ENCODE results near the gene C2CD2L.
"Not testable (repeated sequence)": the region's sequence is repeated elsewhere in the genome, so short reads cannot be mapped to it uniquely, and the experiment has no call there.

C2CD2L gene

DNA sequence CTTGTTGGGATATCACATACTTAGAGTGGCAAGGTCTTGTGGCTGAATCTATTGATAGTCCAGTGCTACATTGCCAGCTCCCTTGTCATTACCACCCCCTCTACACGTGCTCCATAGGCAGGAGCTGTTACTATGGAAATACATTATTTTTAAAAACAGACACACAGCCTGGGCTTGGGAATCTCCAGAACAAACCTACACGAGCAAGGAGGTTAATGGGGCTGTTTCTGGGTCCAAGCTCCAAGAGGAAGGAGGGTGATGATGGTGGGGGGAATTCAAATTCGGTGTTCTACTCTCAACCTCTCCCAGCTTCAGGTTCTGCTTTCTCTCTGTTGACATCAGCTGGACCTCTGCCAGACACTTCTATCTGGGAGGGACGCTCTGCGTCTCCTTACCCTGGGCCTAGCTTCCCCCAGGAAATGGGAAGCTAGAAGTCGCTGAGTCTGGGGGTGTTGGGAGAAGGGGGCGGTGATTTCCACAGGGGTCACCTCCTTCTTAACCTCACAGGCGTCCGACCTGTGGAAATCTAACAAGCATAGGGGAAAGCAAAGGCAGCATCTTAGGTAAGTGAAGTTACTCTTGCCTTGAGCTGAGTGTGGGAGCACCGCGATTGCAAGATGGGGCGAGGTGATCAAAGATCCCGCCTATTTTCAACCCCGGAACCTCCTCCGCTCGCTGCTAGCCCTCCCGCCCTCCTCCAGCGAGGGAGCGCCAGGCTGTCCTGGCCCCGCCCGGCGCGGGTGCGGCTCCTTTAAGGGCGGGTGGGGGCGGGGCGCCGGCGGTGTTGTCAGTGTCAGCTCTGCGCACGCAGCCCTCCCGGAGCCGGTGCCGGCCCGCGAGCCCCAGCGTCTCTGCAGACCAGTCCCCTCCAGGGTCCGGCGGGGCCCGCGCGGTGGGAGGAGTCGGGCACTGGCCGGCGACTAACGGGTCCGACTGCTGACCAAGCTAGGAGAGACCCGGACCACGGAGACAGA, at the start of gene C2CD2L:
C2CD2L (plus strand) TSS at position 781 of the 974 bp plus-strand sequence. CDS start 398 bp downstream, outside the sequence.
- ATAC-seq = peak; percentile 87
- no peak for TF ChIP-seq GLIS3 (CRISPR knock-in tag; IDR thresholded peaks at IDR 0.05)
- TF ChIP-seq TOX (CRISPR knock-in tag; IDR thresholded peaks at IDR 0.05; ENCODE audit: borderline replicate concordance) = no peak
- no peak for TF ChIP-seq RARB (CRISPR knock-in tag; IDR thresholded peaks at IDR 0.05)
- no peak for TF ChIP-seq ARNTL (CRISPR knock-in tag; IDR thresholded peaks at IDR 0.05; ENCODE audit: borderline replicate concordance, low read depth)

DNA sequence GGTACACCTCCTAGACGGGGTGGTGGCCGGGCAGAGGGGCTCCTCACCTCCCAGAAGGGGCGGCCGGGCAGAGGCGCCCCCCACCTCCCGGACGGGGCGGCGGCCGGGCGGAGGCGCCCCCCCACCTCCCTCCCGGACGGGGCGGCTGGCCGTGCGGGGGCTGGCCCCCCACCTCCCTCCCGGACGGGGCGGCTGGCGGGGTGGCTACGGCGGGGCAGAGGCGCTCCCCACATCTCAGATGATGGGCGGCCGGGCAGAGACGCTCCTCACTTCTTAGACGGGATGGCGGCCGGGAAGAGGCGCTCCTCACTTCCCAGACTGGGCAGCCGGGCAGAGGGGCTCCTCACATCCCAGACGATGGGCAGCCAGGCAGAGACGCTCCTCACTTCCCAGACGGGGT, 48.0 kb upstream of the C2CD2L start:
- ATAC-seq = not testable (repeated sequence)

DNA sequence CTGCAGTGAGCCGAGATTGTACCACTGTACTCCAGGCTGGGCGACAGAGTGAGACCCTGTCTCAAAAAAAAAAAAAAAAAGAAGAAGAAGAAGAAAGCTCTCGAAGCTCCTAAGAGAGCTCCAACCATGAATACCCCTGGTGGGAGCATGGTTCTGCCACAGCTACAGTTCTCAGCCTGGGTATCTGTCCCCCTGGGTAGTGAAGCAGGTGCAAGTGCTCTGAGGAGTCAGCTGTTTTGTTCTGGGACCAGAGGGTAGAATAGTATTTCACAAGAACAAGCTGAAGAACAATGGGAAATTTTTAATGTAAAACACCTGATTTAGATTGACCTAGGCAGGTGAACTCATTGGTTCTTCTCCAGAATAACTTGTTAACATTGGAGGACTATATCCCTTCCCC, 45.9 kb upstream of the C2CD2L start:
- ATAC-seq = no peak
- TF ChIP-seq RARB (CRISPR knock-in tag; IDR thresholded peaks at IDR 0.05) (no peak), SNAI2 (CRISPR knock-in tag; IDR thresholded peaks at IDR 0.05) (no peak), ARNTL (CRISPR knock-in tag; IDR thresholded peaks at IDR 0.05; ENCODE audit: borderline replicate concordance, low read depth) (no peak), ISL1 (CRISPR knock-in tag; IDR thresholded peaks at IDR 0.05) (no peak), ZC3H10 (CRISPR knock-in tag; IDR thresholded peaks at IDR 0.05) (no peak), ESRRG (CRISPR knock-in tag; IDR thresholded peaks at IDR 0.05) (no peak), OSR1 (CRISPR knock-in tag; IDR thresholded peaks at IDR 0.05) (no peak), ZFP3 (CRISPR knock-in tag; IDR thresholded peaks at IDR 0.05) (no peak)
- TF ChIP-seq, protein P1, sequence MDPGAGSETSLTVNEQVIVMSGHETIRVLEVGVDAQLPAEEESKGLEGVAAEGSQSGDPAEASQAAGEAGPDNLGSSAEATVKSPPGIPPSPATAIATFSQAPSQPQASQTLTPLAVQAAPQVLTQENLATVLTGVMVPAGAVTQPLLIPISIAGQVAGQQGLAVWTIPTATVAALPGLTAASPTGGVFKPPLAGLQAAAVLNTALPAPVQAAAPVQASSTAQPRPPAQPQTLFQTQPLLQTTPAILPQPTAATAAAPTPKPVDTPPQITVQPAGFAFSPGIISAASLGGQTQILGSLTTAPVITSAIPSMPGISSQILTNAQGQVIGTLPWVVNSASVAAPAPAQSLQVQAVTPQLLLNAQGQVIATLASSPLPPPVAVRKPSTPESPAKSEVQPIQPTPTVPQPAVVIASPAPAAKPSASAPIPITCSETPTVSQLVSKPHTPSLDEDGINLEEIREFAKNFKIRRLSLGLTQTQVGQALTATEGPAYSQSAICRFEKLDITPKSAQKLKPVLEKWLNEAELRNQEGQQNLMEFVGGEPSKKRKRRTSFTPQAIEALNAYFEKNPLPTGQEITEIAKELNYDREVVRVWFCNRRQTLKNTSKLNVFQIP (CRISPR knock-in tag; IDR thresholded peaks at IDR 0.05; ENCODE audit: borderline replicate concordance, low read depth) = no peak
- TF ChIP-seq, protein P2, sequence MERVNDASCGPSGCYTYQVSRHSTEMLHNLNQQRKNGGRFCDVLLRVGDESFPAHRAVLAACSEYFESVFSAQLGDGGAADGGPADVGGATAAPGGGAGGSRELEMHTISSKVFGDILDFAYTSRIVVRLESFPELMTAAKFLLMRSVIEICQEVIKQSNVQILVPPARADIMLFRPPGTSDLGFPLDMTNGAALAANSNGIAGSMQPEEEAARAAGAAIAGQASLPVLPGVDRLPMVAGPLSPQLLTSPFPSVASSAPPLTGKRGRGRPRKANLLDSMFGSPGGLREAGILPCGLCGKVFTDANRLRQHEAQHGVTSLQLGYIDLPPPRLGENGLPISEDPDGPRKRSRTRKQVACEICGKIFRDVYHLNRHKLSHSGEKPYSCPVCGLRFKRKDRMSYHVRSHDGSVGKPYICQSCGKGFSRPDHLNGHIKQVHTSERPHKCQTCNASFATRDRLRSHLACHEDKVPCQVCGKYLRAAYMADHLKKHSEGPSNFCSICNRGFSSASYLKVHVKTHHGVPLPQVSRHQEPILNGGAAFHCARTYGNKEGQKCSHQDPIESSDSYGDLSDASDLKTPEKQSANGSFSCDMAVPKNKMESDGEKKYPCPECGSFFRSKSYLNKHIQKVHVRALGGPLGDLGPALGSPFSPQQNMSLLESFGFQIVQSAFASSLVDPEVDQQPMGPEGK (CRISPR knock-in tag; IDR thresholded peaks at IDR 0.05; ENCODE audit: borderline replicate concordance) = no peak
- TF ChIP-seq, protein P3, sequence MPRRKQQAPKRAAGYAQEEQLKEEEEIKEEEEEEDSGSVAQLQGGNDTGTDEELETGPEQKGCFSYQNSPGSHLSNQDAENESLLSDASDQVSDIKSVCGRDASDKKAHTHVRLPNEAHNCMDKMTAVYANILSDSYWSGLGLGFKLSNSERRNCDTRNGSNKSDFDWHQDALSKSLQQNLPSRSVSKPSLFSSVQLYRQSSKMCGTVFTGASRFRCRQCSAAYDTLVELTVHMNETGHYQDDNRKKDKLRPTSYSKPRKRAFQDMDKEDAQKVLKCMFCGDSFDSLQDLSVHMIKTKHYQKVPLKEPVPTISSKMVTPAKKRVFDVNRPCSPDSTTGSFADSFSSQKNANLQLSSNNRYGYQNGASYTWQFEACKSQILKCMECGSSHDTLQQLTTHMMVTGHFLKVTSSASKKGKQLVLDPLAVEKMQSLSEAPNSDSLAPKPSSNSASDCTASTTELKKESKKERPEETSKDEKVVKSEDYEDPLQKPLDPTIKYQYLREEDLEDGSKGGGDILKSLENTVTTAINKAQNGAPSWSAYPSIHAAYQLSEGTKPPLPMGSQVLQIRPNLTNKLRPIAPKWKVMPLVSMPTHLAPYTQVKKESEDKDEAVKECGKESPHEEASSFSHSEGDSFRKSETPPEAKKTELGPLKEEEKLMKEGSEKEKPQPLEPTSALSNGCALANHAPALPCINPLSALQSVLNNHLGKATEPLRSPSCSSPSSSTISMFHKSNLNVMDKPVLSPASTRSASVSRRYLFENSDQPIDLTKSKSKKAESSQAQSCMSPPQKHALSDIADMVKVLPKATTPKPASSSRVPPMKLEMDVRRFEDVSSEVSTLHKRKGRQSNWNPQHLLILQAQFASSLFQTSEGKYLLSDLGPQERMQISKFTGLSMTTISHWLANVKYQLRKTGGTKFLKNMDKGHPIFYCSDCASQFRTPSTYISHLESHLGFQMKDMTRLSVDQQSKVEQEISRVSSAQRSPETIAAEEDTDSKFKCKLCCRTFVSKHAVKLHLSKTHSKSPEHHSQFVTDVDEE (CRISPR knock-in tag; IDR thresholded peaks at IDR 0.05) = no peak

DNA sequence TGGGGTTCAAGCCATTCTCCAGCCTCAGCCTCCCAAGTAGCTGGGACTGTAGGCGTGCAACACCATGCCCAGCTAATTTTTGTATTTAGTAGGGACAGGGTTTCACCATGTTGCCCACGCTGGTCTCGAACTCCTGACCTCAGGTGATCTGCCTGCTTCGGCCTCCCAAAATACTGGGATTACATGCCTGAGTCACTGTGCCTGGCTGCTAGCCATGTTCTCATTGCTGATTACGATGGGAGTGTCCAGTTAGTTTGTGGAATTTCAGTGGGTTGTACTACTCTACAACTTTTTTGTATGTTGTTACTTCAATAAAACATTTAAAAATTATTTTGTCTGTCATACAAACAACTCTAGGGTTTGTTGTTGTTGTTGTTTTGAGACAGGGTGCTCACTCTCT, 44.4 kb upstream of the C2CD2L start:
- TF ChIP-seq SNAI2 (CRISPR knock-in tag; IDR thresholded peaks at IDR 0.05) = no peak
- TF ChIP-seq, protein P1 (CRISPR knock-in tag; IDR thresholded peaks at IDR 0.05; ENCODE audit: borderline replicate concordance, low read depth) = no peak
- TF ChIP-seq RARB (CRISPR knock-in tag; IDR thresholded peaks at IDR 0.05) = no peak
- ATAC-seq = no peak

DNA sequence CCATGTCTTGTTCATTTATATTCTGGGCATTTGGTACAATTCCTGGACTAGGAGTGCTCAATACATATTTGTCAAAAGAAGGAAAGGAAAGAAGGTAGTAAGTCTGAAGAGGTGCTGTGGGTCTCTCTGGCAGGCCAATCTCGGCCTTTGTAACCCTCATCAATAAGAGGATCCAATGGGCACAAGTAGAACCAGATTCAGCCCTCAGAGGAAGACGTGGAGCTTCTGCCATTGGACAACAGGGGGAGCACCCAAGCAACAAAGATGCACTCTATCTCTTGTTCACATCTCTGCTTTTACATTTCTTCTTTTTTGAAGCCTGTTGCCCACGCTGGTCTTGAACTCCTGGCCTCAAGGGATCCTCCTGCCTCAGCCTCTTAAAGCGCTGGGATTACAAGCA, 41.8 kb upstream of the C2CD2L start:
- ATAC-seq = peak; percentile 38; the same call in 2 of the 3 replicates
- TF ChIP-seq, protein P4, sequence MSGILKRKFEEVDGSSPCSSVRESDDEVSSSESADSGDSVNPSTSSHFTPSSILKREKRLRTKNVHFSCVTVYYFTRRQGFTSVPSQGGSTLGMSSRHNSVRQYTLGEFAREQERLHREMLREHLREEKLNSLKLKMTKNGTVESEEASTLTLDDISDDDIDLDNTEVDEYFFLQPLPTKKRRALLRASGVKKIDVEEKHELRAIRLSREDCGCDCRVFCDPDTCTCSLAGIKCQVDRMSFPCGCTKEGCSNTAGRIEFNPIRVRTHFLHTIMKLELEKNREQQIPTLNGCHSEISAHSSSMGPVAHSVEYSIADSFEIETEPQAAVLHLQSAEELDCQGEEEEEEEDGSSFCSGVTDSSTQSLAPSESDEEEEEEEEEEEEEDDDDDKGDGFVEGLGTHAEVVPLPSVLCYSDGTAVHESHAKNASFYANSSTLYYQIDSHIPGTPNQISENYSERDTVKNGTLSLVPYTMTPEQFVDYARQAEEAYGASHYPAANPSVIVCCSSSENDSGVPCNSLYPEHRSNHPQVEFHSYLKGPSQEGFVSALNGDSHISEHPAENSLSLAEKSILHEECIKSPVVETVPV (CRISPR knock-in tag; IDR thresholded peaks at IDR 0.05) = no peak
- TF ChIP-seq ZFP3 (CRISPR knock-in tag; IDR thresholded peaks at IDR 0.05) (no peak), PPARA (CRISPR knock-in tag; IDR thresholded peaks at IDR 0.05; ENCODE audit: borderline replicate concordance) (no peak), ZC3H10 (CRISPR knock-in tag; IDR thresholded peaks at IDR 0.05) (no peak), ZFP30 (CRISPR knock-in tag; IDR thresholded peaks at IDR 0.05) (no peak), SNAI2 (CRISPR knock-in tag; IDR thresholded peaks at IDR 0.05) (no peak), CSDC2 (CRISPR knock-in tag; IDR thresholded peaks at IDR 0.05) (no peak), RARB (CRISPR knock-in tag; IDR thresholded peaks at IDR 0.05) (no peak)
- TF ChIP-seq, protein P3 (CRISPR knock-in tag; IDR thresholded peaks at IDR 0.05) = no peak
- TF ChIP-seq, protein P2 (CRISPR knock-in tag; IDR thresholded peaks at IDR 0.05; ENCODE audit: borderline replicate concordance) = no peak
